CD4-positive, alpha-beta T cell treated with Interleukin-6 for 4 hours (primary cell): ENCODE measurements around the gene RAPGEF4.
"Not testable (repeated sequence)": the region's sequence is repeated elsewhere in the genome, so short reads cannot be mapped to it uniquely, and the experiment has no call there.

Experiments
- DNase-seq: peaks from one replicate; pipeline ENCODE4 v3.0.0-alpha.2; 2020; ENCODE audit warnings: mixed read lengths

RAPGEF4 gene

DNA sequence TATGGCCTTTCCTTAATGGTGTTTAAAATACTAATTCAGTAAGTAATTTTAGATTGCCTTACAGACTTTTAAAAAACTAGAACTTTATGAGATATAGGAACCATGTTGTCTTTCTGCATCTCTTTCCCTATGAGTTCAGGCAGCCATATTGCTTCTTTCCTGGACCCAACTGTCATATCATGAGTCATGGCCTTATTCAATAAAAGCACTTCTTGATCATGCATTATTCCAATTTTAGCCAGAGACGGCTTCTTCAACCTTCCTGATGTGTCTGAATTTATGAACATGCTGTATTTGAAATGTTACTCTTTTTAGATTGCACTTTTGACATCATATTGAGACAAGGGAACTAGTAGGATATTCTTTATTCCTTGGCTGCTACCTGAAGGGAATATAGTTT is 274.6 kb downstream of the RAPGEF4 start:
- no peak for DNase-seq

DNA sequence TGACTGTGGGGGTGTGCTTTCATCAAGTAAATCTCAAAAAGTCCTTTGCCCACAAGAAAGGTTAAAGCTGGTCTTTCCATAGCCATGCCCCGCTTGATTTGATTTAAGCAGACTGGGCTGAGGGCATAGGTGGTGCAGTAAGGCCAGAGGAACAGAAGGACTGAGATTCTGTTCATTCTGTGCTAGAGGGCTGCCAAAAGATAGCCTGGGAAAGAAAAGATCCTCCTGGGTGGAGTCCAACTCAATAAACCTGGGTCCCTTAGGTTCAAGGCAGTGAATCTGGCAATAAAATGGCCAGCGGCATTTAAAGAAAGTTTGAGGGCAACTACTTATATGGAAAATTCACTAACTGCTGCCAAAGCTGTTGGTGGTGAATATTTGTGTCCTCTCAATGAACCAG is 280.8 kb downstream of the RAPGEF4 start:
- DNase-seq, result no peak

- DNase-seq, result no peak
Observed at GRCh38 chr2:173017646-173018420, 282.2 kb downstream of the RAPGEF4 start.

DNA sequence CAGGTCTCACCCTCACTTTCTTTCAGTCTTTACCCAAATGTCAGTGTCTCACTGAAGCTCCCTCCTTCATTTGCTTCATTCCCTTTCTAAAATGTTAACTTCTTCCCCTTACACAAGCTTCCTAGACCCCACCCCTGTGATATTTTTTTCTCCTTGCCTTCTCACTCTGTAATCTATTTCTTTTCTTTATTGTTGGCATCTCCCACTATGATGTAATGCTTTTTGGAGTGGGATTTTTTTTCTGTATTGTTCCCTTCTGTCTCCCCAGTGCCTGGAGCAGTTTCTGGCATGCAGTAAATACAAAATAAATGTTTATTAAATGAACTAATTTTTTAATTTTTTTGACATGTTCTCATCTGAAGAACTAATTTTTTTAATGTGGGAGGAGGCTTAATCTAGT is 284.1 kb downstream of the RAPGEF4 start:
- DNase-seq, result no peak

DNA sequence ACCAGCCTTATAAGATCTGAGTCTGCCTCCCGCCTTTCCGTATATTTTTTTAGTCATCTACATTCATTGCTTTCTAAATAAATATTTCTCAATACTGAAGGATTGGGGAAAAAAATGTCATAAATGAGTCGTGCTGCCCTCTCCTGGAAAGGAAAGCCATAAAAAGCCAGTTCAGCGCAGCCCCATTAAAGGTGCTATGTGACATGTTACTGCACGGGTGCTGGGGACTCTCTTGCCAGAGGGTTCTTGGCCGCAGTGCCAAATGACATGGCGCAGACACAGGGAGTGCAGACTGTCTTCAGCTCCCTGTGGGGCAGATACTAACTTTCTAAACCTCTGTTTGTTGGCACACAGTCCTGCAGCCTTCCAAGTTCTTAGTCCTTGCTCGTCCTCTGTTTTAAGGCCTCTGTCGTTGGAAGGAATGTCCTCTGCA is 286.3 kb downstream of the RAPGEF4 start:
- DNase-seq, result no peak

GRCh38 chr2:173023718-173024117 is 288.1 kb downstream of the RAPGEF4 start:
- no peak for DNase-seq

DNA sequence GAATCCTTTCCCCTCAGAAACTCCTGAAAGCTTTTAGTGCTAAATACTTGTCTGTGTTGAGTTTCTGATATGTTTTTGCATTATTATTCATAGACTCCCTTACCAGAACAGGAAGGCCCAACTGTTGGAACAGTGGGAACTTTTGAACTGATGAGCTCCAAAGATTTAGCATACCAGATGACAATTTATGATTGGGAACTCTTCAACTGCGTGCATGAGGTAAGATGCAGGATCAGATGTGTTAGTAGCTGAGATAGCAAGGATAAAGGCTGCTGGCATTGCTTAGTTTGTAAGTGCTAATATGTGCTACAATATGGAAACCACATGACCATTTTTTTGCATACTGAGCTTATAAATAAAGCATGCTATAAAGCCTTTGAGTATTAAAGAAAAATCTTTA is 290.8 kb downstream of the RAPGEF4 start:
- no peak for DNase-seq

DNA sequence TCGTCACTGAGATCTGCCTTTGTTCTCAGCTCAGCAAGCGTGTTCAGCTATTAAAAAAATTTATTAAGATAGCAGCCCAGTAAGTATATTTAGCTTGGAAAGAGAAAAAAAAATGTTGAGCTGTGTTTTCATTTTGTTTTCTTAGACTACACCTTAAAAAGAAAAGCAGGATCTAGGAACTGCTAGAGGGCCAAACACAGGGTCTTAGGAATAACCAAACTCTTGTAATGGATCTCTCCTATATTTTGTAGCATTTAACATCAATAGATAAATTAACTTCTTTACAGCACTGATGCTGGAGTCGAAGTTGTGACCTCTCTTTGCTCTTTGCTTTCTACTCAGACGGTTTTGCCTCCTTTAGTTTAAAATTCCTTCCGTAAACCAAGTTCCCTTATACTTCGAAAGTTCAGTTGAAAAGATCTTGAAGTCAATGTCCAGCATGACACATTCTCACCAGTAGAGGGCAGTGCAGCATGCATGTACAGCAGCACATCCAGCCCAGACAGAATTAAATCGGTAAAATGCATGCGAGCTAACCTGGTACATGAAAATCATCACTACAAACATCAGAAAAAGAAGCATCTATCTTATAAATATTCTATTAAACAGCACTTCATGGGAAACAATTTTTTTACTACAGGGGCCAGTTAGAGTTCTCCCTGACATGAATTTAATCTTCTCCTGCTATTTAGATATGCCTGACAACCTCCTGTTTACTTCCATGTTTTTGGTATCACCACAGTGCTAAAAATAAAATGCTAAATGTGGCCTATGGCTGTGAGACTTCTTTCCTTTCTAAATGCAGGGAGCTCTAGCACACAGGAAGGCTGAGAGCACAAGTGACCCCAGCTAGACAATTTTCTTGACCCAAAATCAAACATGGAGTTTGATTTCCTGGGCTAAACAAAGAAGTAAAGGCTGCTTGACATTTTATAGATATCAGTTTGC is 291.8 kb downstream of the RAPGEF4 start:
- peak; percentile 76 for DNase-seq

DNA sequence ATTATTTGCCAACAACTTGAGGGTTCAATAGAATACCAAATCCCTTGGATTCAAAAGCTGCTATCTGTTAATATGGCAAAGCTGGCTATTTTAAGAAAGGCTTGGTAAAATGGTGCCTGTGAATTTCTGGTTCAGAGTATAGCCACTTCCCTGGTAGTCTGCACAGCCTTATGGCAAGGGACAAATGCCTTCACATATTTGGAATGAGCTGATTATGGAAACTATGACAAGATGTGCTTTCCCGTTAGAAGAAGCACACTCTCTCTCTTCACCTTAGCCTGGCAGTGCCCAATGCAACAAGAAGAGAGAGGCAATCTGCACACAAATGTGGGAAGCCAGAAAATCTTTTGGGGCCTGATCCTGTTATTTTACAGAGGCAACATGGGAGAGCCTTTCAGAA is 292.5 kb downstream of the RAPGEF4 start:
- no peak for DNase-seq

DNA sequence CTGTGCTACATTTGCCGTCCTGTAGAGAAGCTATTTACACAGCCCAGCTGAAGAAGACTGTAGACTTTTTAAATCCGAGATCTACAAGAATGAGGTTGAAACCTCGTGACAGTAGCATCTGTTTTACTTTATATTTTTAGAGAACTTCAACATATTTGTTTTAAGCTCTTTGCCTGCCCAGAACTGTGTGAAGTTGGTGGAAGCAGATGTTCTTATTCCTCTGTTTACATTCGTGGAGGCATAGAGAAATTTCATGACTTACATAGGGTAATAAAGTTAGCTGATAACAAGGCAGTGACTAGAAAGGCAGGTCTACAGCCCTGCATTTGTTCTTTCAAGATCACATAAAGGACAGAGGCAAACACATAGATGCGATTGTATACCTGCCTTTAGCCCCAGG is 293.0 kb downstream of the RAPGEF4 start:
- no peak for DNase-seq

DNA sequence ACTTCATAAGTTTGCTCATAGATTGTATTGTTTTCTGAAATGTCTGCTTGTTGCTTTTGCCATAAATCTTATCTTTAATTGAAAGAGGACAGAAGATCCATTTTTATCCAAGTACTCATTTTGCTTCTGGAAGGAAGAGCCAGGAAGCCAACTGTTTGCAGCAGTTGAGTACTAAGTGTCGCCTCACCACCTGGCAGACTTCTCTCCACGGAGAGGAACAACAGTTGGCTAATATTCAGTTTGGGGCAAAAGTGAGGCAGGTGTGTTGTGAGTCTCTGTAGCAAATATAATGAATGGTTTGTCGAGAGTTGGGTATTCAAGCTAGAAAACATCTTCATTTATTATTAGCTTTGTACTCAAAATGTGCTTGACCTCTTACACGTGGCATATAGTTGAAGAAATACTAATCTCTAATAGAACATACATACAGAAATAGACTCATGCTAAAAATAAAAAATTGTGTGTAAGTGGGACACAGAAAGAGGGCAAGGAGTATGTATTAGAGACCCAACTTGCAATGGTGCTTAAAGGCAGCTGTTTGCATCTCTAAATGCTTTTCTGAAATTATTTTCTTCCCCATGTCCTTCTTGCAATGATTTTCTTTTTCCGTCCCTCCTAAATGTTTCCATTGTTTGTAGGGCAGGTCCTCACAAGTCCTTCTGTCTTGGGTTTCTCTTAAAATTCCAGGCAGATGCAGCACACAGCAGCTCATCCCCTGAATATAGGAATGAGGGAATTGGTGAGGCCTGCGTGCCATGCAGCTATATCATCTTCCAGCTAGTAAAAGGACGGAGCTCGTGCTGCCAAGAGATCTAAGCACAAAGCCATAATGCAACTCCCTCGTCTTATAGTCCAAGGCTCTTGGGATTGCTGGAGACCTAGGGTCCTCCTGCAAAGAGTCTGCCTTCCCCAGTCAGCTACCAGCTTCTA is 295.2 kb downstream of the RAPGEF4 start:
- DNase-seq, result no peak

GRCh38 chr2:173032032-173032431 is 296.4 kb downstream of the RAPGEF4 start:
- no peak for DNase-seq

DNA sequence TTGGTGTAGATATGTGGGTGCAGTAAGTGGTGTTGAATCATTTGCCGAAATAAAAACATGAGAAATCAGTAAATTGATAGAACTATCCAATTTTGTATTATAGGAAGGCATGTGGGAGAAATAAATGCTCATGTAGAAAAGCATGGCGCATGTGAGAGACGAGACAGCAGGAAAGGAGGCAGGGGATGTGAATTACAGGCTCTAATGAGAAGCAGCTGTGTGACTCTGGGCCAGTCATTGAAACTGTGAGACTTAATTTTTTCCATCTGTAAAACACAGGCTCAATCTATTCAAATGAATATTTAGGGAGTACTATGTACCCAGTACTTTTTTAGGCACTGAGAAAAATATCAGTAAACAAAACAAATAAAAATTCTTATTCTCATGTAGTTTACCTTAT is 297.4 kb downstream of the RAPGEF4 start:
- DNase-seq, result no peak

DNA sequence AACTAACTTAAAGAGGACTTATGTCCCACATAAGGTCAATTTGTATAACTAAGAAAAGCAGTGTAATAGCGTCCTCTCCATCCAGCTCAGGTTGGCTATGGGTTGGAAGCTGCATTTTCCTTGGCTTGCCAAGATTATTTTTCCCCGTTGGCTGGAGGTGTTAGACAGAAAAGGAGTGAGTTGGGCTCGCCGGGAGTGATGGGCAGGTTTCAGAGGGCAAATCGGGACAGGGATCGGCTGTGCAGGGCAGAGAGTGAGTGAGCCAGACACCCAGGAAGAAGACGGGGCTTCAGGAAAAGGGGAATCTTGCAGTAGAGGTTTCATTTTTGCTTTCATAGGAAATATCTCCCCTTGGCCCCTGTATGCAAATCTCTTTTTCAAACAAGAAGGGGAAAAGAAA is 298.5 kb downstream of the RAPGEF4 start:
- DNase-seq, result no peak

DNA sequence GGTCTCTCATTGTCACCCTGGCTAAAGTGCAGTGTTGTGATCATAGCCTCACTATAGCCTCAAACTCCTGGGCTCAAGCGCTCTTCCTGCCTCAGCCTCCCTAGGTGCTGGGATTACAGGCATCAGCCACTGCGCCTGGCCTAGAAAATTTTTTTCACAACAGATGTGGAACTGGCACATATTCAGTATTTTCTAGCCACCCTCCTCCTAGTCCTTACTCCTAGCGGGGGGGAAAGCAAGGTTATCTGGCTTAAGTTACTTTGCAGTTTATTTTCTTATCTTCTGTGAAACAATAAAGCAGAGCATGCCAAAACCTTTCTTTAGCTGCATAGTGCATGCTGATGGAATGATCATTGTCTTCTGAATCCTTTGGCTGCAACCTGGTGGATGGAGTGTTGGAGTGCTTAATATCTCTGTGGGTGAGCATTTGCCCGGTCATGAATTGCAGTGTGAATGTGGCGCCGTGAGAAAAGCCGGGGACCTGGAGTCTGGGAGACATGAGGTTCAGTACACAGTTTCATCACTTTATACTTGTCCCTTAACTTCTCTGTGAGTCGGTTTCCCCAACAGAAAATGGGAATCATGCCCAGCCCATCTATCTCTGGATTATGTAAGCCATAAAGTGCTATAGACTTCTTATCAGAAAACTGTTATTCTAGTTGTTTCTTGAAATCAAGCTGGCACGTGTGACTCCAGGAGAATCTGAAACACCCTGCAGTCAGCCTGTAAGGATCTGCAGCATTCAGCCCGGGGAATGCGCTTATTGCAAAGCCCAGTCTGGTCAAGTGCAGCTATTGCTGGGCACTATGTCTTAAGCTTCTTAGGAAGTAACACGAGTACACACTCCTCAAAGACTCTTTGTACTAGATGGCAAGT is 301.8 kb downstream of the RAPGEF4 start:
- no peak for DNase-seq

DNA sequence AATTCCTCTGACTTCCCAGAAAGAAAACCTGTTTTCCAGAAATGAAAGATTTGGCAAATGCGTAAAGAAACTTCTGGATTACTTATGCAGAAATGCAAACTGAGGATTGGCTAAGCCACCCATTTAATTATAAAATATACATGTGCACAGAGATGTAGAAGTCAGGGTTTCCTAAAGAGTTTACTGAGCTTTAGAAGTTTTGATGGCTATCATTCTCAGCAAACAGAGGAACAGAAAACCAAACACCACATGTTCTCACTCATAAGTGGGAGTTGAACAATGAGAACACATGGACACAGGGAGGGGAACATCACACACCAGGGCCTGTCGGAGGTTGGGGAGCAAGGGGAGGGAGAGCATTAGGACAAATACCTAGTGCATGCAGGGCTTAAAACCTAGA is 302.6 kb downstream of the RAPGEF4 start:
- DNase-seq, result not testable (repeated sequence)

GRCh38 chr2:173040729-173041128 is 305.1 kb downstream of the RAPGEF4 start:
- no peak for DNase-seq

GRCh38 chr2:173043476-173043875 is 307.8 kb downstream of the RAPGEF4 start:
- DNase-seq, result no peak

- no peak for DNase-seq
Observed at GRCh38 chr2:173043897-173044519, 308.4 kb downstream of the RAPGEF4 start.

DNA sequence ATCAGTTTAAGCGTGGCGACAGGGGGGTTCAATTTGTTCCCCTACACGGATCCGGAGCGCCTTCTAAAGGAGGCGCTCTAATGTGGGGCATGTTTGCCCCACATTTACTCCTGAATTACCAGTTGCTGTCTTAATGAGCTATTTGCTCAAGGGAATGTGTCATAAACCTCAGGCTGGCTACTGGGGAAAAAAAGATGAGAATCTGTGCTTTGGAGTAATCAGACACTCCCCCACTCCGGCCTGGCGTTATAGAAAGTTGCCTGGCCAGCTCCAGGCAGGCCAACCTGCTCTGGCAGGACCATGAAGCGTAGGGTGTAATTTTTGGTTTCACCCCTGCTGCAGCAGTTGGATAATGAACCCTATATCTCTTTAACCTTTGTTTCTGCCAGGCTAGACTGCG is 309.0 kb downstream of the RAPGEF4 start:
- no peak for DNase-seq

DNA sequence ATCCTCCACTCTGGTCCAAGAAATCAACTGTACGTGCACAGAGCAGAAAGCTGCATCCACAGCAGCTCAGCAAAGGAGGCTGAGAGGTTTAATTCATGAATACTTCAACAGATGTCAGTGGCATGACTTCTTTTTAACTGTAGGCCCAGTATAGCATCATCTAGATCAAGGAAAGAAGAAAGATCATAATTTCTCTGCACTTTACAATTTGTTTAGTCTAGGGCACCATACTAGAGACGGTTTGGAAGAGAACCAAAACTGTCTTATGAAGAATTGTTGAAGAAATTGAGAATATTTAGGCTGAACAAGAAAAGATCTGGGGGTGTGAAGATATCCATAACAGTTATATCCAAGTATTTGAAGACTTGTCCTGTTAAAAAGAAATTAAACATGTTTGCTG is 309.5 kb downstream of the RAPGEF4 start:
- DNase-seq, result no peak
